HCT116 (cell line): ENCODE measurements around the gene SPINK13. TPM values are rescaled to one million over a fixed set of nuclear protein-coding genes. Genes with fewer than 3 reads are reported as not detected.

Experiments
- ATAC-seq: fragments of 200-7000 bp; cut with Tn5 transposase; 2 replicates; pipeline ENCODE4 v1.9.1; 2020; ENCODE audit warnings: mild to moderate bottlenecking, moderate library complexity
- BruUV-seq: library from RNA; stranded (reverse); fragments of 400-500 nt; replicated peaks from 2 replicates; lab custom pipeline; 2021; lab: Mats Ljungman, UMichigan
- CTCF ChIA-PET: fragments of 300-600 bp; sonication (Branson Sonifier 250); formaldehyde crosslinking; loops from one replicate; lab custom pipeline; 2021; ENCODE audit warnings: antibody characterized with exemption; lab: Charles Lee
- POLR2A ChIA-PET: fragments of 300-600, 350-600 bp; sonication (Branson Sonifier 250); formaldehyde crosslinking; loops from one replicate; lab custom pipeline; 2021; ENCODE audit warnings: antibody characterized with exemption; lab: Charles Lee
- RAD21 ChIA-PET, 2 experiments: fragments of 300-600 bp; sonication (Branson Sonifier 250); formaldehyde crosslinking; loops; one replicate each; lab custom pipeline; 2023; ENCODE audit warnings: low total read pairs in 2 of 2; ENCODE audit not compliant: uncharacterized antibody in 2 of 2, unreplicated experiment in 2 of 2, low non-redundant PET in 1 of 2; lab: Charles Lee
- DNase-seq: peaks from one replicate; pipeline ENCODE4 v3.0.0-alpha.2; 2010; ENCODE audit warnings: low read depth, low spot score
- H2AFZ ChIP-seq: fragments of 200-600 bp; shearing (Covaris generic), sonication (generic); 2 replicates; pipeline ENCODE4 v1.6.1; 2017; ENCODE audit warnings: low read depth, mixed run types, mixed read lengths, antibody characterized with exemption, low read length; ENCODE audit not compliant: poor library complexity, severe bottlenecking
- H3K27ac ChIP-seq: 2 replicates; pipeline ENCODE4 v1.5.1; 2012; ENCODE audit warnings: low read depth, low read length
- H3K27me3 ChIP-seq: fragments of 200-600 bp; sonication (generic); 2 replicates; pipeline ENCODE4 v1.6.1; 2016; ENCODE audit warnings: mixed run types, low read length, mixed read lengths; ENCODE audit not compliant: insufficient read depth
- H3K36me3 ChIP-seq, 2 experiments: fragments of 200-500 bp in 1 of 2; fragments of 200-600 bp in 1 of 2; sonication (Bioruptor generic) in 1 of 2; sonication (generic) in 1 of 2; 2 replicates each; pipeline versions ENCODE4 v1.5.1 to v1.6.1; 2014 to 2016; ENCODE audit warnings: low read length in 2 of 2, inconsistent platforms in 1 of 2, mixed read lengths in 1 of 2, mixed run types in 1 of 2; ENCODE audit not compliant: insufficient read depth in 2 of 2, control insufficient read depth in 1 of 2
- H3K4me1 ChIP-seq, 2 experiments: fragments of 200-600 bp in 1 of 2; sonication (generic) in 1 of 2; 2 replicates each; pipeline versions ENCODE4 v1.5.1 to v1.6.1; 2012 to 2017; ENCODE audit warnings: low read length in 2 of 2, inconsistent platforms in 1 of 2, mild to moderate bottlenecking in 1 of 2, mixed read lengths in 1 of 2, mixed run types in 1 of 2, moderate library complexity in 1 of 2; ENCODE audit not compliant: insufficient read depth in 2 of 2, control insufficient read depth in 1 of 2
- H3K4me2 ChIP-seq: fragments of 200-600 bp; sonication (generic); 2 replicates; pipeline ENCODE4 v1.6.1; 2017; ENCODE audit warnings: mixed run types, low read length, mixed read lengths
- H3K4me3 ChIP-seq, 2 experiments: fragments of 200-600 bp in 1 of 2; sonication (generic) in 1 of 2; replicated peaks in 1 of 2; 2 replicates each; pipeline ENCODE4 v1.5.1; 2011 to 2016; ENCODE audit warnings: low read length in 2 of 2, control low read depth in 1 of 2, low read depth in 1 of 2, mild to moderate bottlenecking in 1 of 2, mixed read lengths in 1 of 2, mixed run types in 1 of 2
- H3K79me2 ChIP-seq: fragments of 200-600 bp; sonication (generic); 2 replicates; pipeline ENCODE4 v1.6.1; 2017; ENCODE audit warnings: mild to moderate bottlenecking, mixed run types, low read length, moderate library complexity, mixed read lengths; ENCODE audit not compliant: insufficient read depth
- H3K9ac ChIP-seq: fragments of 200-600 bp; sonication (generic); 2 replicates; pipeline ENCODE4 v1.6.1; 2016; ENCODE audit warnings: low read length, mixed read lengths
- H3K9me2 ChIP-seq: fragments of 200-600 bp; sonication (generic), shearing (Covaris generic); 2 replicates; pipeline ENCODE4 v1.6.1; 2017; ENCODE audit warnings: mixed run types, mild to moderate bottlenecking, moderate library complexity; ENCODE audit not compliant: insufficient read depth
- H3K9me3 ChIP-seq, 2 experiments: fragments of 200-500 bp in 1 of 2; fragments of 200-600 bp in 1 of 2; sonication (Bioruptor generic) in 1 of 2; sonication (generic) in 1 of 2; 2 replicates each; pipeline ENCODE4 v1.6.1; 2014 to 2017; ENCODE audit warnings: low read length in 2 of 2, mixed read lengths in 2 of 2, inconsistent platforms in 1 of 2, low read depth in 1 of 2, mild to moderate bottlenecking in 1 of 2, mixed run types in 1 of 2, moderate library complexity in 1 of 2; ENCODE audit not compliant: control insufficient read depth in 1 of 2, insufficient read depth in 1 of 2
- H4K20me1 ChIP-seq: fragments of 200-600 bp; sonication (generic), shearing (Covaris generic); 2 replicates; pipeline ENCODE4 v1.6.1; 2017; ENCODE audit warnings: mixed run types, mild to moderate bottlenecking, moderate library complexity; ENCODE audit not compliant: insufficient read depth
- CBX3 ChIP-seq: IDR thresholded peaks from 2 replicates; pipeline ENCODE4 v1.6.1; 2012; ENCODE audit warnings: low read depth
- CTCF ChIP-seq, 3 experiments: fragments of 200-600 bp in 1 of 3; sonication (generic) in 1 of 3; IDR thresholded peaks in 2 of 3; conservative IDR thresholded peaks in 1 of 3; 2 replicates each; pipeline ENCODE4 v1.5.1; 2012 to 2017; ENCODE audit warnings: low read depth in 2 of 3, low read length in 2 of 3, antibody characterized with exemption in 1 of 3, borderline replicate concordance in 1 of 3, control low read depth in 1 of 3, mild to moderate bottlenecking in 1 of 3, mixed read lengths in 1 of 3, mixed run types in 1 of 3, moderate library complexity in 1 of 3; ENCODE audit not compliant: insufficient read depth in 1 of 3
- RAD21 ChIP-seq: IDR thresholded peaks from 2 replicates; pipeline ENCODE4 v1.6.1; 2012; ENCODE audit warnings: low read depth, mild to moderate bottlenecking
- TCF7L2 ChIP-seq: IDR thresholded peaks from 2 replicates; pipeline ENCODE4 v1.7.0; 2011; ENCODE audit warnings: borderline replicate concordance, inconsistent platforms; ENCODE audit not compliant: insufficient read depth, insufficient read length; ENCODE audit errors: extremely low read depth
- intact Hi-C: fragments of 100-400 bp; cut with micrococcal nuclease; formaldehyde crosslinking; loops from 2 replicates; pipeline ENCODE4 v1.10.0; 2022
- total RNA-seq: library from RNA; stranded (reverse); gene quantifications from one replicate; pipeline ENCODE4 v1.2.1, GENCODE V29; 2021; ENCODE audit not compliant: unreplicated experiment

SPINK13 gene
- total RNA-seq, 1 experiment from 2014 or later, result not detected

GRCh38 chr5:148290271-148291195 is 21.9 kb downstream of the SPINK13 start:
- Histone ChIP-seq H3K4me2 (no peak overlapping the region), H2AFZ (no peak overlapping the region), H3K36me3 (no peaks in the 10 kb centered on the region), H4K20me1 (no peaks in the 10 kb centered on the region), H3K9ac (no peak overlapping the region), H3K79me2 (no peaks in the 10 kb centered on the region), H3K4me3 (no peak overlapping the region), H3K9me2 (no peaks in the 10 kb centered on the region), H3K27me3 (peaks cover 20% of the 10 kb centered on the region; the same call in 1 of the 2 replicates), H3K4me1 (no peaks in the 10 kb centered on the region), H3K27ac (no peak overlapping the region), H3K9me3 (no peaks in the 10 kb centered on the region)
- no peak for TF ChIP-seq TCF7L2
- TF ChIP-seq CTCF (IDR thresholded peaks at IDR 0.05 in 2 of 3, conservative IDR thresholded peaks at IDR 0.05 in 1 of 3; ENCODE audit: borderline replicate concordance in 1 of 3, insufficient read depth in 1 of 3, low read depth in 2 of 3, low read length in 2 of 3), result peak; percentile 39 to 57 (median 49); a peak in 5 of 6 replicates
- peak; percentile 67 for TF ChIP-seq RAD21
- TF ChIP-seq CBX3, result no peak
- DNase-seq, result peak; percentile 4
- ChIA-PET POLR2A (no interaction called here), CTCF (interaction anchor here (0.8 to 1.9 kb wide), 4 partner anchors 10 to 440 kb away, joined by 3 to 19 read pairs (median 7); no protein-coding TSS in a partner anchor), RAD21 (no interaction called here)
- intact Hi-C loops, result loop anchor here (1.0 to 5.0 kb wide), 3 partner anchors 85 to 440 kb away; no protein-coding TSS in a partner anchor
- peak; percentile 80 for ATAC-seq
- no TSS peak for BruUV-seq
